Lung (tissue), 12 donors: ENCODE results near the gene MICU1. TPM values are rescaled to one million over a fixed set of nuclear protein-coding genes. Genes with fewer than 3 reads are reported as not detected.

ENCODE experiments used
- ATAC-seq: fragments of 200-7000 bp; cut with Tn5 transposase; one replicate; pipeline ENCODE4 v1.9.1; 2020; ENCODE audit warnings: moderate number of reproducible peaks; ENCODE audit not compliant: insufficient read depth, low FRiP score
- DNase-seq, 3 donors: peaks; one replicate each; pipeline ENCODE4 v3.0.0-alpha.2; 2013 to 2017
- H3K27ac ChIP-seq, 2 donors: one replicate each; pipeline ENCODE4 v1.5.1; 2013; ENCODE audit warnings: mild to moderate bottlenecking in 2 of 2, moderate library complexity in 2 of 2, control low read depth in 1 of 2, inconsistent platforms in 1 of 2, low read depth in 1 of 2, low read length in 1 of 2
- H3K27me3 ChIP-seq, 3 donors: one replicate each; pipeline ENCODE4 v1.5.1; 2013; ENCODE audit warnings: low read length in 2 of 3; ENCODE audit not compliant: control insufficient read depth in 3 of 3, insufficient read depth in 3 of 3
- H3K36me3 ChIP-seq, 4 donors: one replicate each; pipeline ENCODE4 v1.5.1; 2013; ENCODE audit warnings: low read length in 4 of 4, mild to moderate bottlenecking in 1 of 4, moderate library complexity in 1 of 4; ENCODE audit not compliant: control insufficient read depth in 4 of 4, insufficient read depth in 4 of 4
- H3K4me1 ChIP-seq, 5 donors: one replicate each; pipeline ENCODE4 v1.5.1; 2013; ENCODE audit warnings: low read length in 5 of 5, mild to moderate bottlenecking in 2 of 5, moderate library complexity in 1 of 5; ENCODE audit not compliant: control insufficient read depth in 5 of 5, insufficient read depth in 5 of 5
- H3K4me3 ChIP-seq: one replicate; pipeline ENCODE4 v1.5.1; 2013; ENCODE audit warnings: mild to moderate bottlenecking, control low read depth, moderate library complexity
- H3K9ac ChIP-seq, 2 donors: one replicate each; pipeline ENCODE4 v1.5.1; 2013; ENCODE audit warnings: low read length in 2 of 2, control low read depth in 1 of 2; ENCODE audit not compliant: insufficient read depth in 1 of 2
- H3K9me3 ChIP-seq, 4 donors: one replicate each; pipeline ENCODE4 v1.5.1; 2013; ENCODE audit warnings: low read length in 3 of 4, mild to moderate bottlenecking in 1 of 4, moderate library complexity in 1 of 4; ENCODE audit not compliant: control insufficient read depth in 4 of 4, insufficient read depth in 3 of 4
- WGBS, 2 donors: extraction: QIAGEN DNeasy Blood & Tissue Kit; methylation state at CpG; one replicate each; pipeline ENCODE4 v1.1.7; 2013; 5-methylcytosine and 5-hydroxymethylcytosine counted together
- polyA plus RNA-seq, 2 donors: library from polyadenylated mRNA; stranded (reverse); fragments of 200-250 nt; gene quantifications; one replicate each; pipeline ENCODE4 v1.2.1, GENCODE V29; 2013
- total RNA-seq, 2 donors: library from RNA; depleted of rRNA in 1 of 2; stranded (reverse); fragments of >200 nt in 1 of 2; gene quantifications; one replicate each; pipeline ENCODE4 v1.2.1, GENCODE V29; 2014 to 2021
- TF ChIP-seq, protein P1 (sequence below): IDR thresholded peaks from 2 replicates; pipeline ENCODE4 v1.5.1; 2012; ENCODE audit warnings: mild to moderate bottlenecking; ENCODE audit errors: control extremely low read depth, extremely low read depth
- donor health status: control.
- donor health status: control.
- donor health status: Bipolar disorder and iron deficiency.
- donor health status: healthy.
- donor health status: DM: yes; HTN: yes; CAD: no.

Gene MICU1
- total and polyA plus RNA-seq, 4 donors, result 41.9 to 86.4 (median 43.2) TPM

DNA sequence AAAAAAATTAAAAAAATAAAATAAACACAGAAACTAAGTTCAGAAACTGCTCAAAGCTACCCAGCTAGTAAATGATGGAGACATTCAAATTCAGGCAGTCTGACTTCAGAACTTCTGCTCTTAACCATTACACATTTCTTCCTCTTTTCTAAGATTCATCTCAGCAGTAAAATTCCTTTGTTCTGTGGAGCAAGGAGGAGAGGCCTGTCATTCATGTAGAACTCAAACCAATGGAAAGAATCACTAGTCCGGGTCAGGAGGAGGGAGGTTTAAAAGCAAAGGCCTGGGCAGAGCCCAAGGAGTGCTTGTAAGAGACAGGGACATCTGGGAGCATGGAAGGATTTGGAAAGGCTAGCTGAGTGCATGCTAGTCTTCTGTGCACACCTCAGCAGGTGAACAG lies 233.3 kb downstream of the MICU1 start:
- 91 to 95% methylated on average over 1 of the region's 1 CpG for WGBS, 2 donors
- DNase-seq (no peak), ATAC-seq (no peak)
- H3K9ac ChIP-seq, result no peak overlapping the region
- TF ChIP-seq, protein P1, sequence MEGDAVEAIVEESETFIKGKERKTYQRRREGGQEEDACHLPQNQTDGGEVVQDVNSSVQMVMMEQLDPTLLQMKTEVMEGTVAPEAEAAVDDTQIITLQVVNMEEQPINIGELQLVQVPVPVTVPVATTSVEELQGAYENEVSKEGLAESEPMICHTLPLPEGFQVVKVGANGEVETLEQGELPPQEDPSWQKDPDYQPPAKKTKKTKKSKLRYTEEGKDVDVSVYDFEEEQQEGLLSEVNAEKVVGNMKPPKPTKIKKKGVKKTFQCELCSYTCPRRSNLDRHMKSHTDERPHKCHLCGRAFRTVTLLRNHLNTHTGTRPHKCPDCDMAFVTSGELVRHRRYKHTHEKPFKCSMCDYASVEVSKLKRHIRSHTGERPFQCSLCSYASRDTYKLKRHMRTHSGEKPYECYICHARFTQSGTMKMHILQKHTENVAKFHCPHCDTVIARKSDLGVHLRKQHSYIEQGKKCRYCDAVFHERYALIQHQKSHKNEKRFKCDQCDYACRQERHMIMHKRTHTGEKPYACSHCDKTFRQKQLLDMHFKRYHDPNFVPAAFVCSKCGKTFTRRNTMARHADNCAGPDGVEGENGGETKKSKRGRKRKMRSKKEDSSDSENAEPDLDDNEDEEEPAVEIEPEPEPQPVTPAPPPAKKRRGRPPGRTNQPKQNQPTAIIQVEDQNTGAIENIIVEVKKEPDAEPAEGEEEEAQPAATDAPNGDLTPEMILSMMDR, result no peak
- H3K9me3 ChIP-seq, result no peaks in the 10 kb centered on the region
- no peak overlapping the region for H3K27ac ChIP-seq
- H3K4me1 ChIP-seq, result no peaks in the 10 kb centered on the region
- no peak overlapping the region for H3K4me3 ChIP-seq
- peaks cover 0 to 4% (median under 1%) of the 10 kb centered on the region in 4 donors for H3K36me3 ChIP-seq
- no peaks in the 10 kb centered on the region for H3K27me3 ChIP-seq

DNA sequence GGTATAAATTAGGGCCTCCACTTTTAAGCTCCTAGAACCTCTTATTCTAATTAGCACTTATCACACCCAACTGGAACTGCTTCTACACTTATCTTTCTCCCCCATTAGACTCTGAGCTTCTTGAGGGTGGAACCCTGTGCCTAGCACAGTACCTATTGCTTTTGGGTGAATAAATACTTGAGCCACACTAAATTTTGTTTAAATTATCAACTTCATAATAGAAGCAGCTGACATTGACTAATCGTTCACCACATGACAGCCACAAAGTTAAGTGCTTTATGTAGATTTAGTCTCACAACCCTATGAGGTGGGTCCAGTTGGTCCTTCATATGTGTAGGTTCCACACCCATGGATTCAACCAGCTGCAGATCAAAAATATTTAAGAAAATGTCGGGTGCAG lies 235.1 kb downstream of the MICU1 start:
- Histone ChIP-seq H3K4me1 (no peaks in the 10 kb centered on the region), H3K27ac (no peak overlapping the region), H3K9ac (no peak overlapping the region), H3K9me3 (no peaks in the 10 kb centered on the region), H3K36me3 (peaks cover 0 to 4% (median under 1%) of the 10 kb centered on the region in 4 donors), H3K27me3 (no peaks in the 10 kb centered on the region), H3K4me3 (no peak overlapping the region)
- ATAC-seq, result no peak
- TF ChIP-seq, protein P1, result no peak
- WGBS, 2 donors, result 92 to 94% methylated on average over 2 of the region's 2 CpGs
- no peak for DNase-seq

- Histone ChIP-seq H3K27ac (no peak overlapping the region), H3K36me3 (peaks cover 0 to 4% (median under 1%) of the 10 kb centered on the region in 4 donors), H3K9me3 (no peaks in the 10 kb centered on the region), H3K27me3 (no peaks in the 10 kb centered on the region), H3K4me3 (no peak overlapping the region), H3K4me1 (no peaks in the 10 kb centered on the region), H3K9ac (no peak overlapping the region)
- TF ChIP-seq, protein P1, result no peak
- DNase-seq (no peak), ATAC-seq (no peak)
- 91 to 97% methylated on average over 5 of the region's 5 CpGs for WGBS, 2 donors
Observed at GRCh38 chr10:72389716-72390115, 236.2 kb downstream of the MICU1 start.

DNA sequence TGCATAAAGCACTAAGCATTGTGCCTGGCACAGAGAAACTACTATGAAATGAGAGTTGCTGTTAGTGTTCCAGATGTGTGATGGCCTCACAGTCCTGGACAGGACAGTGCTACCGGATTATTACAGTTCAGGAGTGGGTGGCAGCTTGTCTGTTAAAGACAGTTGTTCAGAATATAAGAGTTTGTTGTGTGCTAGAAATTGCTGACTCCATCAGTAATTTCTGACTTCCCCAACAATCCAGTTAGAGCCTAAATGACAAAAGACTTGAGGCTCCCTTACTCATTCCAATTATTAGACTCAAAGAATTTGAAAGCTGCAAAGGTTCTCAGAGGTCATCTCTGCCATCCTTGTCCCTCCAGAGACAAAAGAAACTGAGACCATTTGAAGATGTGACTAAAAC lies 236.9 kb downstream of the MICU1 start:
- H3K27ac ChIP-seq, result no peak overlapping the region
- 95 to 96% methylated on average over 1 of the region's 1 CpG for WGBS, 2 donors
- ATAC-seq, result no peak
- DNase-seq, result no peak
- H3K4me3 ChIP-seq, result no peak overlapping the region
- TF ChIP-seq, protein P1, result no peak
- H3K9me3 ChIP-seq, result no peaks in the 10 kb centered on the region
- peaks cover 0 to 4% (median under 1%) of the 10 kb centered on the region in 4 donors for H3K36me3 ChIP-seq
- no peaks in the 10 kb centered on the region for H3K4me1 ChIP-seq
- no peak overlapping the region for H3K9ac ChIP-seq
- H3K27me3 ChIP-seq, result no peaks in the 10 kb centered on the region
